K562 (cell line): ENCODE data around the gene UFSP1. TPM values are rescaled to one million over a fixed set of nuclear protein-coding genes. Genes with fewer than 3 reads are reported as not detected.
A peak's percentile ranks its signal among the peaks of the same experiment; 100 is the strongest.

Experiments used
- ATAC-seq: fragments of 200-7000 bp; cut with Tn5 transposase; 3 replicates; pipeline ENCODE4 v1.9.1; 2020; ENCODE audit warnings: moderate library complexity
- BruUV-seq: library from RNA; stranded (reverse); fragments of 400-500 nt; replicated peaks from 2 replicates; lab custom pipeline; 2021; lab: Mats Ljungman, UMichigan
- CTCF ChIA-PET: fragments of 300-600 bp; formaldehyde crosslinking; extraction: SDS; loops from one replicate; lab custom pipeline; 2021; ENCODE audit warnings: low intra/inter-chr PET ratio; lab: Yijun Ruan, JAX
- POLR2A ChIA-PET: fragments of 300-600, 350-650 bp; sonication (Branson Sonifier 250); formaldehyde crosslinking; extraction: SDS; loops from one replicate; lab custom pipeline; 2021; ENCODE audit warnings: antibody characterized with exemption, inconsistent platforms; lab: Yijun Ruan, JAX
- DNase-seq, 4 experiments: peaks; one replicate each; pipeline versions ENCODE4 v3.0.0 to v3.0.0-alpha.2; 2011 to 2018; ENCODE audit warnings: low spot score in 3 of 4, mixed read lengths in 3 of 4; ENCODE audit errors: extremely low read depth in 1 of 4
- FAIRE-seq: peaks from 2 replicates; lab custom pipeline; 2011; peaks lifted over from hg19 to GRCh38; lab: Jason Lieb, UNC
- H2AFZ ChIP-seq: 2 replicates; pipeline ENCODE4 v1.6.0; 2011; ENCODE audit warnings: low read depth, low read length, control low read depth, inconsistent platforms
- H3K27ac ChIP-seq: fragments of 200-600 bp; 3 replicates; pipeline ENCODE4 v1.8.0; 2011; ENCODE audit warnings: low read depth, mild to moderate bottlenecking, control low read depth, inconsistent platforms, low read length, moderate library complexity, mixed read lengths; ENCODE audit errors: extremely low read depth
- H3K27me3 ChIP-seq, 2 experiments: fragments of 300-600 bp in 1 of 2; 2 replicates in 1 of 2; 3 replicates in 1 of 2; pipeline versions ENCODE4 v1.6.0 to v1.8.0; 2011; ENCODE audit warnings: inconsistent platforms in 2 of 2, low read length in 2 of 2, mild to moderate bottlenecking in 1 of 2, mixed read lengths in 1 of 2, moderate library complexity in 1 of 2; ENCODE audit not compliant: control insufficient read depth in 2 of 2, insufficient read depth in 2 of 2
- H3K36me3 ChIP-seq: fragments of 300-600 bp; 3 replicates; pipeline ENCODE4 v1.8.0; 2011; ENCODE audit warnings: mild to moderate bottlenecking, low read length, inconsistent platforms; ENCODE audit not compliant: control insufficient read depth, insufficient read depth
- H3K4me1 ChIP-seq, 2 experiments: fragments of 200-600 bp in 1 of 2; replicated peaks in 1 of 2; 2 replicates in 1 of 2; 3 replicates in 1 of 2; pipeline versions ENCODE4 v1.5.1 to v1.8.0; 2011; ENCODE audit warnings: inconsistent platforms in 2 of 2, low read length in 2 of 2, mild to moderate bottlenecking in 1 of 2, mixed read lengths in 1 of 2, moderate library complexity in 1 of 2; ENCODE audit not compliant: control insufficient read depth in 2 of 2, insufficient read depth in 2 of 2
- H3K4me2 ChIP-seq: 2 replicates; pipeline ENCODE4 v1.6.1; 2011; ENCODE audit warnings: low read length, control low read depth, inconsistent platforms, mixed read lengths; ENCODE audit not compliant: insufficient read depth
- H3K4me3 ChIP-seq: fragments of 200-600 bp; sonication (generic), shearing (Covaris generic); 2 replicates; pipeline ENCODE4 v1.5.1; 2016; ENCODE audit warnings: control low read depth, inconsistent platforms
- H3K79me2 ChIP-seq: fragments of 200-600 bp; 3 replicates; pipeline ENCODE4 v1.8.0; 2011; ENCODE audit warnings: low read length, inconsistent platforms; ENCODE audit not compliant: control insufficient read depth, insufficient read depth
- H3K9ac ChIP-seq, 2 experiments: 2 replicates each; pipeline versions ENCODE4 v1.6.0 to v1.6.1; 2011; ENCODE audit warnings: low read depth in 2 of 2, low read length in 2 of 2, control low read depth in 1 of 2, inconsistent platforms in 1 of 2, mild to moderate bottlenecking in 1 of 2, mixed read lengths in 1 of 2; ENCODE audit not compliant: insufficient read depth in 1 of 2
- H3K9me1 ChIP-seq: one replicate; pipeline ENCODE4 v1.6.0; 2011; ENCODE audit warnings: inconsistent platforms, mild to moderate bottlenecking, low read length, moderate library complexity; ENCODE audit not compliant: control insufficient read depth, insufficient read depth
- H3K9me3 ChIP-seq: replicated peaks from 2 replicates; pipeline ENCODE4 v1.5.1; 2011; ENCODE audit warnings: low read depth, low read length, inconsistent platforms; ENCODE audit not compliant: control insufficient read depth, insufficient read depth
- H4K20me1 ChIP-seq: replicated peaks from 2 replicates; pipeline ENCODE4 v1.6.1; 2011; ENCODE audit warnings: low read length, inconsistent platforms, mixed read lengths; ENCODE audit not compliant: control insufficient read depth, insufficient read depth
- CBFB ChIP-seq: sonication (generic); formaldehyde crosslinking; IDR thresholded peaks from 2 replicates; pipeline ENCODE4 v1.4.0; 2020; ENCODE audit warnings: mild to moderate bottlenecking, missing genetic modification reagents
- CREB1 ChIP-seq, 2 experiments: sonication (generic) in 1 of 2; formaldehyde crosslinking in 1 of 2; IDR thresholded peaks; 2 replicates each; pipeline versions ENCODE4 v1.6.1 to v1.8.0; 2012 to 2022; ENCODE audit warnings: inconsistent platforms in 1 of 2, mild to moderate bottlenecking in 1 of 2, missing genetic modification reagents in 1 of 2, moderate library complexity in 1 of 2
- MLLT1 ChIP-seq, 2 experiments: fragments of 450-650 bp; IDR thresholded peaks; 2 replicates each; pipeline ENCODE4 v1.6.1; 2016
- PHB2 ChIP-seq: fragments of 450-650 bp; IDR thresholded peaks from 2 replicates; pipeline ENCODE4 v1.6.1; 2017; ENCODE audit warnings: low read depth
- SPI1 ChIP-seq: IDR thresholded peaks from 2 replicates; pipeline ENCODE4 v1.6.1; 2011; ENCODE audit warnings: low read depth, low read length, control low read depth, borderline replicate concordance
- SUPT5H ChIP-seq: fragments of 450-650 bp; IDR thresholded peaks from 2 replicates; pipeline ENCODE4 v1.6.1; 2016
- ZBED1 ChIP-seq: IDR thresholded peaks from 2 replicates; pipeline ENCODE4 v1.6.1; 2014
- ZNF408 ChIP-seq: fragments of 250-450 bp; sonication (Bioruptor Pico); IDR thresholded peaks from 2 replicates; pipeline ENCODE4 v1.4.0; 2020; ENCODE audit warnings: low read depth, mild to moderate bottlenecking, moderate library complexity
- ZNF512 ChIP-seq: IDR thresholded peaks from 2 replicates; pipeline ENCODE4 v1.6.1; 2016; ENCODE audit warnings: missing genetic modification characterization, missing compliant biosample characterization
- ZNF76 ChIP-seq: fragments of 250-450 bp; sonication (Bioruptor Pico); IDR thresholded peaks from 2 replicates; pipeline ENCODE4 v1.4.0; 2020; ENCODE audit warnings: mild to moderate bottlenecking, moderate library complexity, borderline replicate concordance
- WGBS: fragments of 100-300 bp; shearing (Covaris generic); methylation state at CpG from one replicate; pipeline ENCODE4 v1.1.6; 2016; ENCODE audit warnings: low coverage, mixed read lengths; ENCODE audit not compliant: insufficient coverage; ENCODE audit errors: missing lambda C conversion rate; 5-methylcytosine and 5-hydroxymethylcytosine counted together
- in situ Hi-C: fragments of 300-500 bp; cut with MboI; formaldehyde crosslinking; loops from 4 replicates; pipeline ENCODE4 v1.15.0; 2018; ENCODE audit warnings: inconsistent platforms, mixed read lengths
- intact Hi-C: fragments of 100-400 bp; cut with micrococcal nuclease; formaldehyde crosslinking; loops from 2 replicates; pipeline ENCODE4 v1.14.2; 2022
- polyA plus RNA-seq, 8 experiments: library from polyadenylated mRNA; depleted of rRNA in 4 of 8; stranded (reverse) in 5 of 8; unstranded in 3 of 8; fragments of >200 nt; fragmentation: Nextera tagmentation in 2 of 8; fragmentation: Illumina TruSeq in 1 of 8; extraction: Ambion mirVana in 2 of 8; extraction: Trizol in 1 of 8; gene quantifications; 2 replicates each; pipeline versions ENCODE4 v1.2.1 to v1.2.3, GENCODE V29; 2011 to 2014; ENCODE audit warnings: inconsistent platforms in 1 of 8, missing spikeins in 1 of 8
- total RNA-seq, 7 experiments: library from RNA; depleted of rRNA in 6 of 7; stranded (reverse); fragments of >200 nt in 6 of 7; fragmentation: Illumina TruSeq in 2 of 7; extraction: Trizol in 2 of 7; gene quantifications; 2 replicates each; pipeline versions ENCODE4 v1.2.1 to v1.2.3, GENCODE V29; 2011 to 2021; ENCODE audit warnings: low replicate concordance in 1 of 7
- TF ChIP-seq, protein P1 (sequence below): sonication (generic); formaldehyde crosslinking; IDR thresholded peaks from 2 replicates; pipeline ENCODE4 v1.8.0; 2023; ENCODE audit warnings: missing genetic modification reagents, mild to moderate bottlenecking, borderline replicate concordance

UFSP1 gene
- total and polyA plus RNA-seq, 9 of the 15 experiments (the other 6 are each of a cell fraction or from before 2014, with no cell fraction given), result 0.50 to 18.8 (median 2.1) TPM

GRCh38 chr7:100878685-100879084 lies 10.8 kb downstream of the UFSP1 start (continued):
- TF ChIP-seq PHB2 (0 out of 2 replicates have a peak, but pooled peaks have one; percentile 10), ZNF512 (tag) (peak; percentile 53; the same call in 1 of the 2 replicates), MLLT1 (IDR thresholded peaks at IDR 0.05) (0 out of 4 replicates have a peak, but pooled peaks of 1 of the 2 experiments have one; percentile 16)

DNA sequence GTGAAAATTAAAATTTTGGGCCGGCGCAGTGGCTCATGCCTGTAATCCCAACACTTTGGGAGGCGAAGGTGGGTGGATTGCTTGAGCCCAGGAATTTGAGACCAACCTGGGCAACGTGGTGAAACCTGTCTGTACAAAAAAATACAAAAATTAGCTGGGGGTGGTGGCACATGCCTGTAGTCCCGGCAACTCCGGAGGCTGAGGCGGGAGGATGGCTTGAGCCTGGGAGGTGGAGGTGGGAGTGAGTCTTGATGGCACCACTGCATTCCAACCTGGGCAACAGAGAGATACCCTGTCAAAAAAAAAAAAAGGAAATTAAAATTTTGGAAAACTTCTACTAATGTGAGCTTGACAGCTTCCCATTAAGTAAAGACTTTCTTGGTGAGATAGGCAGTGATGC lies 11.5 kb downstream of the UFSP1 start:
- peaks cover 79% of the 10 kb centered on the region for H3K79me2 ChIP-seq
- intact Hi-C loops, result no loop called here
- peaks cover 90% of the 10 kb centered on the region for H3K36me3 ChIP-seq
- no peak for DNase-seq
- H3K9ac ChIP-seq, result peak overlapping the region in 1 of 2 experiments; percentile 41; a peak in 3 of 4 replicates
- no peak overlapping the region for H3K27ac ChIP-seq
- ChIA-PET CTCF (no interaction called here), POLR2A (interaction anchor here (0.5 to 6.2 kb wide), 3 partner anchors 9 to 50 kb away, joined by 4 to 144 read pairs (median 6); partner anchors contain the start of genes TRIP6 and UFSP1)
- peaks cover 4% of the 10 kb centered on the region for H3K9me1 ChIP-seq
- TF ChIP-seq CBFB (no peak), ZBED1 (no peak), SPI1 (no peak), ZNF76 (CRISPR knock-in tag) (no peak), SUPT5H (no peak), CREB1 (IDR thresholded peaks at IDR 0.05) (no peak), CREB1 (CRISPR knock-in tag; IDR thresholded peaks at IDR 0.05) (peak; percentile 20; the same call in 1 of the 2 replicates), ZNF408 (CRISPR knock-in tag) (no peak)
- TF ChIP-seq, protein P1, sequence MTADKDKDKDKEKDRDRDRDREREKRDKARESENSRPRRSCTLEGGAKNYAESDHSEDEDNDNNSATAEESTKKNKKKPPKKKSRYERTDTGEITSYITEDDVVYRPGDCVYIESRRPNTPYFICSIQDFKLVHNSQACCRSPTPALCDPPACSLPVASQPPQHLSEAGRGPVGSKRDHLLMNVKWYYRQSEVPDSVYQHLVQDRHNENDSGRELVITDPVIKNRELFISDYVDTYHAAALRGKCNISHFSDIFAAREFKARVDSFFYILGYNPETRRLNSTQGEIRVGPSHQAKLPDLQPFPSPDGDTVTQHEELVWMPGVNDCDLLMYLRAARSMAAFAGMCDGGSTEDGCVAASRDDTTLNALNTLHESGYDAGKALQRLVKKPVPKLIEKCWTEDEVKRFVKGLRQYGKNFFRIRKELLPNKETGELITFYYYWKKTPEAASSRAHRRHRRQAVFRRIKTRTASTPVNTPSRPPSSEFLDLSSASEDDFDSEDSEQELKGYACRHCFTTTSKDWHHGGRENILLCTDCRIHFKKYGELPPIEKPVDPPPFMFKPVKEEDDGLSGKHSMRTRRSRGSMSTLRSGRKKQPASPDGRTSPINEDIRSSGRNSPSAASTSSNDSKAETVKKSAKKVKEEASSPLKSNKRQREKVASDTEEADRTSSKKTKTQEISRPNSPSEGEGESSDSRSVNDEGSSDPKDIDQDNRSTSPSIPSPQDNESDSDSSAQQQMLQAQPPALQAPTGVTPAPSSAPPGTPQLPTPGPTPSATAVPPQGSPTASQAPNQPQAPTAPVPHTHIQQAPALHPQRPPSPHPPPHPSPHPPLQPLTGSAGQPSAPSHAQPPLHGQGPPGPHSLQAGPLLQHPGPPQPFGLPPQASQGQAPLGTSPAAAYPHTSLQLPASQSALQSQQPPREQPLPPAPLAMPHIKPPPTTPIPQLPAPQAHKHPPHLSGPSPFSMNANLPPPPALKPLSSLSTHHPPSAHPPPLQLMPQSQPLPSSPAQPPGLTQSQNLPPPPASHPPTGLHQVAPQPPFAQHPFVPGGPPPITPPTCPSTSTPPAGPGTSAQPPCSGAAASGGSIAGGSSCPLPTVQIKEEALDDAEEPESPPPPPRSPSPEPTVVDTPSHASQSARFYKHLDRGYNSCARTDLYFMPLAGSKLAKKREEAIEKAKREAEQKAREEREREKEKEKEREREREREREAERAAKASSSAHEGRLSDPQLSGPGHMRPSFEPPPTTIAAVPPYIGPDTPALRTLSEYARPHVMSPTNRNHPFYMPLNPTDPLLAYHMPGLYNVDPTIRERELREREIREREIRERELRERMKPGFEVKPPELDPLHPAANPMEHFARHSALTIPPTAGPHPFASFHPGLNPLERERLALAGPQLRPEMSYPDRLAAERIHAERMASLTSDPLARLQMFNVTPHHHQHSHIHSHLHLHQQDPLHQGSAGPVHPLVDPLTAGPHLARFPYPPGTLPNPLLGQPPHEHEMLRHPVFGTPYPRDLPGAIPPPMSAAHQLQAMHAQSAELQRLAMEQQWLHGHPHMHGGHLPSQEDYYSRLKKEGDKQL (CRISPR knock-in tag), result no peak
- 90% methylated on average over 7 of the region's 7 CpGs for WGBS
- no peak overlapping the region for H3K4me3 ChIP-seq
- no peaks in the 10 kb centered on the region for H3K9me3 ChIP-seq
- peaks cover 20 to 52% of the 10 kb centered on the region in 2 experiments; a peak in 4 of 5 replicates for H3K4me1 ChIP-seq
- no peak for ATAC-seq
- no peak overlapping the region for H3K4me2 ChIP-seq
- H4K20me1 ChIP-seq, result peaks cover 15% of the 10 kb centered on the region; the same call in 1 of the 2 replicates
- no peaks in the 10 kb centered on the region for H3K27me3 ChIP-seq
- no TSS peak for BruUV-seq
- no peak for FAIRE-seq
- no peak overlapping the region for H2AFZ ChIP-seq
- in situ Hi-C loops, result no loop called here
